Measurements from ENCODE around the gene CCN6.

CCN6 gene

DNA sequence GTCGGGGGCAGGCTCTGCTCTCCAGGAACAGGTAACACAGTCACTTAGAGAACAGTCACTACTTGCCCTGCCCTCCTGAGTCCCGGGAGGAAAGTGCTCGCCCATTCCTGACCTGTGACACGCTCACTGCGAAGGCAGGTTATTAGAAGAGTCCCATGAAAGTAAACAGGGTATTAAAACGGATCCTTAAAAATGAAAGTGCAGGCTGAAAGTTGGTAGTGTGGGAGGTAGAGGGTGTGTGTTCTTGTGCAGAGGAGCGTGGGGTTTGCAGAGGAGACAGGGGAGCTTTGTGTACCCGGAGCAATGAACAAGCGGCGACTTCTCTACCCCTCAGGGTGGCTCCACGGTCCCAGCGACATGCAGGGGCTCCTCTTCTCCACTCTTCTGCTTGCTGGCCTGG is at the start of gene CCN6:
Gene CCN6 (plus strand): TSS at position 104 of the 400 bp plus-strand sequence. CDS start 254 bp downstream, at position 358.
- no peak for DNase-seq (ENCODE audit: low read depth in 2 of 2, low spot score in 1 of 2)

DNA sequence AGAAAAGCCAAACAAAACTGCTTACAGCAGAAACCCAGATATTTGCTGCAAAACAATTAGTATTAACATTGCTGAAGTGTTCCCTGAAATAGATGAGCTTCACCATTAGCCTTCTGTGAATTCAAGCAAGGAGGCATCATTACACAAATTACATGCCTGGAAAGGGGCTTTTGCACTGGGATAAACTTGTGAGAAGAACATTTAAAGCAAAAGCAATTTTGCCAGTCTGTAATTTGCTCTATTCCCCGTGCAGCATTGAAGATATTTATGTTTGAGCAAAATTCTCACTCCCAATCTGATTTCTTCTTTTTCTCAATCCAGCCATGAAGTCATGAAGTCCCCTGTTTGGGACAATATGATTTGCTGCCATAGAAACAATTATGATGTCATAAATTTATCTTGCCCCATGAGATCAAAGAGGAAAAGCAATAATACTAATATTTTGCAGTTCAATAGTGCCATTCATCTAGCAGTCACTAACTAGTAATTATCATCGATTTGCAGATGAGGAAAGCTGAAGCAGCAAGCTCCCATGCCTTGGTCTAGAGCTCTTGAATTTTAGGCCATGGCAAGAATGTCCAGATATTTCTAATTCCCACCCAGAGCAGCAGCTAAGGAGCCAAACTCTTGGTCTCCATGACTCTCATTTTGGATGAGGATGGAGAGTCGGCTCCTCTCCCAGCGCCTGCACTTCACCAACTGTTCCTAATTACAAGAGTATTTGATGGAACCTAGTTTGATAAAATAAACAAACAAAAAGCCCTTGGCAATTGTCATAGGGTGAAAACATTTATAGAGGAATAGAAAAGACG is 49.5 kb upstream of the CCN6 start:
- no peak for DNase-seq (ENCODE audit: low read depth in 2 of 2, low spot score in 1 of 2)

DNA sequence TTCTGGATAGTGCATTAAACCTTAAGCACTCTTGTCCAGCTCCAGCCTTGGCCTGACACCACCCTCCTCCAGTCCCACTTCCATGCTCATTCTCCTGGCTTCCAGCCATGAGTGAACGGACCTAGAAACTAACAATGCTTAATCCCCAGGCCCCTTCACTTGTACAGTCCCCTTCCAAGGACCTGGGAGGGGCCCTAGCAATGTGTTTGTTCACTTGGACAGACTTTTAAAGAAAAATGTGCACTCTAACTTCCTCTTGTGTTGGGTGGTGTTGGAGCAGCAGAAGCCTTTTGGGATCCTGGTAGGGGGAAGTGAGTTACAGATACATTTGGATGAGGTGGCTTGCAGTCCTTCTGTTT is 48.9 kb upstream of the CCN6 start:
- DNase-seq (ENCODE audit: low read depth in 2 of 2, low spot score in 1 of 2) = no peak

DNA sequence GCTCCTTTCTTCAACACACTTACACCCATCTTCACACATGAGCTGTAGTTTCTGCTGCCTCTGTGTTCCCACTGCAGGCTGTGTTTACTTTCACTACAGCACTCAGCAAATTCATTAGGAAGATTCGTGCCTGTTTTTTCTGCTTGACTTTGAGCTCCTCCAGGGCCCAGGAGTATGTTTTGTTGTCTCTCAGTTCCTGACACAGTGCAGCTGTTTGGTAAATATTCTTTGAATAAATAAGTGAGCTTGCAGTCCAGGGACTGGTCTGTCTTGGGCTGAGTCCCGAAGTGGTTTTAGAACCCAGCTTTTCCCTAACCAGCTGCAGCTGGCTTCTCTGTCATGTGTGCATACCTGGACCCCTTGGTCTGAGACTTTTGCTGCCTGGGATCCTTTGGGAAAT is 46.6 kb upstream of the CCN6 start:
- DNase-seq (ENCODE audit: low read depth in 2 of 2, low spot score in 1 of 2) = no peak

DNA sequence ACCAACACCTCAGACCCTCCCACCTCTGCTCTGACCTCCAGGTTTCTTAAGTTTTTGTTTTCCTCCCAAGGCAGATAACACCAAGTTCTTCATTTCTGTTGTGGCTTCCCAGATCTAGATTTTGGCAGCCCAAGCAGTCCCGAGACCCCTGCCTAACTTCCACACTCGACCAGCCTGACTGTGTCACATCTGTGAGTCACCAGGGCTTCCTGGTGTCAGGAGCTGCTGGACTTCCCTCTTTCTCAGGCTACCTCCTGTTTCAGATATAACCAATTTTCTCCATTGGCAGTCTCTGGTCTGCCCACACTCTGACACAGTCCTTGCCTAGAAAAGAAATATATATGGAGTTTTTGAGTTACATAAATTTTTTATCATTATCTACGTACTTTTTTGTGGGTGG is 46.1 kb upstream of the CCN6 start:
- DNase-seq (ENCODE audit: low read depth in 2 of 2, low spot score in 1 of 2) = no peak

DNA sequence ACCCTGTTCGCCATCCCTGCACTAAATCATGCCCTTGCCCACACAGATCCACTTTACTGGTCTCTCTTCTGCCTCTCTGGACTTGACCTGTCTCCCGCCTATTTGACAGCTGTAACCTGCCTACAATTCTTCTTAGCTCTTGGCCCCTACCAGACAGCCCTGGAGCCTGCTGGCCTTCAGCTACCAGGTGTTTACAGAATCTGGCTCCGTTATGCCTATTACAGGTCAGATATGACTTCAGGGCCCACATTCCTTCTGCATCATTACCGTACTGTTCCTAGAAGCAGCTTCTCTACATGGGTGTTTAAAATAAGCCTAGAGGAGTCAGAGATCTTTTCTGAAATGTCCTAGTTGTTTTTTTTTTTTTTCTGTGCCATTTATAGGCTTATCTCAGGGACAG is 45.4 kb upstream of the CCN6 start:
- no peak for DNase-seq (ENCODE audit: low read depth in 2 of 2, low spot score in 1 of 2)

DNA sequence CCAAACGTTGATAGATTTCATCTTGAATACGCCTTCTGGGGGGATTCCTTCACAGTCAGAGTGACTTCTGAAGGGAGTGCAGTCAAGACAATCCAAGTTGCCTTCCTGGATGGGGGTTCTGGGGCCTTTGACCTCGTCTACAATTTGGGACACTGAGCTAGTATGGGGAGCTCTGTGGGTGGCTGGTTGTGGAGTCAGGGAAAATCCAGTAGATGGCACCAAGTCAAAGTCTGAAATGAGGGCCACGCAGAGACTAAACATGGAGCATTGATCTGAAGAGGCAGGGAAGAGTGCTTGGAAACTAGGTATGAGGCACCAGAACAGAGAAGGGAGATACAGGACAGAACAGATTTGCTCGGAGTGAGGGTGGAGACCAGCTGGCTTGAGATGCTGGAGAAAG is 43.6 kb upstream of the CCN6 start:
- no peak for DNase-seq (ENCODE audit: low read depth in 2 of 2, low spot score in 1 of 2)

DNA sequence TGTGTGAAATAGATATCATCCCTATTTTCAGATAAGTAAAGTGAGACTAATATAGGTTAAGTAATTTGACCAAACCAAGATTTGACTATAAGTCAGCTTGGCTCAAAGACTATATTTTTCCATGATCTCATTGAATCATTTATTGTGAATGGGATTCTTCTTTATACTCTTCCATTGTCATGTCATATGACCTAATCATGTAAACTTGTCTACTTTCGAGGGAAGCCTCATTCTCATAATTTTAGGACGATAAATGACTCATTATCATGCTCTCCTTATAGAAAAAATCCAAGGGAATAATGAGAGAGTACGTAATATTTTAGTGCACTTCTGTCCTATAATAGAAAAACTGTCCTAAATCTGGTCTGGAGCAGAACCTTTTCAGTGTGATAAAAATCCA is 40.9 kb upstream of the CCN6 start:
- no peak for DNase-seq (ENCODE audit: low read depth in 2 of 2, low spot score in 1 of 2)

DNA sequence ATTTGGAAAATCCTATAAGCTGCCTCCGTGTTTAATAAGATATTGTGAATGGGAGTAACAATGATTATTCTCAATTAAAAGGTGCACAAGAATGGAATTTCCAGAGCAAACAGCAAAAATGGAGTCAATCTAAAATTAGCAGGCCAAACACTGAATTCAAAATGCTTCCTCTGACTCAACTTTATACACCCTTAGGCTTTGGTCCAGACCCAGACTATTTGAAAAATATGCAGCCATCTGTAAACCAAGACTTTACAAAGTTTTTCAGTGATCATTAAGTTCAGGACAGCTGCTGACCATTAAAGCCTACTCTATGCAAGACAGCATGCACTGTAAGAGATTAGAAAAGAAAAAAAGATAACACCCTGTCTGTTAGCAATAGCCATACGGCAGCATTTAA is 39.4 kb upstream of the CCN6 start:
- no peak for DNase-seq (ENCODE audit: low read depth in 2 of 2, low spot score in 1 of 2)

DNA sequence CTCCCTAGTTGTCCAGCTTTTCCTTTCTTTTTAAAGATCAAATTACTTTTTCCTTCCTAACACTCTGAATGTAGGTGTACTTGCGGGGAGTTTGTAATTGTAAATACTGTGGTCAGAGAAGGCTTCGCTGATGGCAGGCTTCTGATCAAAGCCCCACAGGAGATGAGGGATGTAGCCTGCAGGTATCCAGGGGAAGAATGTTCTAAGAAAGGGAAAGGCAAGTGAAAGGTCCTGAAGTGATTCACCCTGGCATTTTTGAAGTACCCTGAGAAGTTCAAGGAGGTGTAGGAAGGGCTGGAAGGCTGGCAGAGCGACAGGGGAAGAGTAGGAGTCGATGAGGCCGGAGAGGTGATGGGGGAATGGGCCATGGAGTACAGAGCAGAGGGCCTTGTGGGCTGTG is 38.2 kb upstream of the CCN6 start:
- no peak for DNase-seq (ENCODE audit: low read depth in 2 of 2, low spot score in 1 of 2)

DNA sequence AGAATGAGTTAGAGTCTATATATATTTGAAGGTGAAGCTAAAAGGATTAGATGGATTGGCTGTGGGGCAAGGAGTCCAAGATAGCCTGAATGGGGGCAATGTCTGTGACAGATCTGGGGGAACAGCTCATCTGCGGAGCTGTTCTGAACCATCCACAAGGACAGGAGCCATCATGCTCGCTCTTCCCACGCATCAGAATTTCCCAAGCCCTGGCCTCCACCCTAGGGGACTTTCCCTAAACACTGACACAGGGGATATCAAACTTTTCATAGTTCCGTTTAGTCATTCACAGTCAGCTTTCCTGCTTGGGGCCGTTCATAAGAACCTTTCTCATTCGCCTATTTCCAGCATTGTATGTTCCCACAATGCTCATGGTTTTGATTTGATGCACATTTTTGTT is 37.6 kb upstream of the CCN6 start:
- DNase-seq (ENCODE audit: low read depth in 2 of 2, low spot score in 1 of 2) = no peak

DNA sequence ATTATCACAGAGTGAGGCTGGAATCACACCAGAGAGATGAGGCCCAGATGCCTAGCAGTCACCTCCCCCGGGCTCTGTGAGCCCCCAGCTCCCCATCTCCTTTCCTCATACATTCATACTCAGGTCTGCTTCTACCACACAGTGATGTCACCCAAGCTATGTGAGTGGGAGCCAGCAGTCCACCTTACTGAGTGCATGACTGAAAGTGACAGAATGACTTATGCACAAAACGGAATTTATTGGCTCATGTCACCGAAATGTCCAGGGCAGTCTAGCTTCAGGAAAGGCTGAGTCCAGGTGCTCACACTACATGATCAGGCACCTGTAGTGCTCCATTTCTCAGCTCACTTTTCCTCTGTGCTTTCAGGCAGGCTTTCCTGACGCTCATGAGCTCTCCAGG is 36.7 kb upstream of the CCN6 start:
- DNase-seq (ENCODE audit: low read depth in 2 of 2, low spot score in 1 of 2) = no peak

DNA sequence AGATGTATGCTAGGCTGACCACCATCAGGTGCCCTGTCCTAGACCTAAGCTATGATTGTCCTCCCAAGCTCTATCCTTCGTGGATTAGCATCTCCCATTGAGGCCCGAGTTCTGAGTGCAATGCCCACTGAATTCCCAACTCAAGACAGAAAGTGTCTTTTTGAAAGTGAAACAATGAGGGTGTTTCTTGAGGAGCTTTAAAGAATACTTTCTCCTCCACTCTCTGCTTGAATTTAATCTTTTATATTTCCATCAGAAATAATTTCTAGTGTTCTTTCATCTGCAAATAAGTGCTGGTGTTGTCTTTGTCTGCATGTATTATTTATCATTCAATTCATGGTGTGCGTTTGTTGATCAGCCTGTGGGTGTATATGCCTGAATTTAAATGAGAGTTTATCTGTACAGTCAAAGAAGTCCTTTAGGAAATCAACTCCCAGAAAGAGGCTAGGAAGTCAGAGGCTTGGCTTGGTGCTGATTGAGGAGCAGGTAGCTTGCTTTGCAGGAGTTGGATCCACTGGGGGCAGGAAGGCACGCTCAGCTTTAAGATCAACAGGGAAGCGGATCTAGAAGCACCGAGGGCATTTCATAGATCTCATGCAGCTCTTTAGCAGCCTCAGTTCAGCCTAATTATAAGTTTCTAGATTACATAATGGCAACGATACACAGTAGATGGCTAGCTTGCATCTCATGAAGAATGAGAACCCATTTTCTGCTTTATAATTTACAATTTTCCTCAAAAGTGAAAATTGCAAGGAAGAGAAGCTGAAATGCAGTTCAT is 36.0 kb upstream of the CCN6 start:
- no peak for DNase-seq (ENCODE audit: low read depth in 2 of 2, low spot score in 1 of 2)

DNA sequence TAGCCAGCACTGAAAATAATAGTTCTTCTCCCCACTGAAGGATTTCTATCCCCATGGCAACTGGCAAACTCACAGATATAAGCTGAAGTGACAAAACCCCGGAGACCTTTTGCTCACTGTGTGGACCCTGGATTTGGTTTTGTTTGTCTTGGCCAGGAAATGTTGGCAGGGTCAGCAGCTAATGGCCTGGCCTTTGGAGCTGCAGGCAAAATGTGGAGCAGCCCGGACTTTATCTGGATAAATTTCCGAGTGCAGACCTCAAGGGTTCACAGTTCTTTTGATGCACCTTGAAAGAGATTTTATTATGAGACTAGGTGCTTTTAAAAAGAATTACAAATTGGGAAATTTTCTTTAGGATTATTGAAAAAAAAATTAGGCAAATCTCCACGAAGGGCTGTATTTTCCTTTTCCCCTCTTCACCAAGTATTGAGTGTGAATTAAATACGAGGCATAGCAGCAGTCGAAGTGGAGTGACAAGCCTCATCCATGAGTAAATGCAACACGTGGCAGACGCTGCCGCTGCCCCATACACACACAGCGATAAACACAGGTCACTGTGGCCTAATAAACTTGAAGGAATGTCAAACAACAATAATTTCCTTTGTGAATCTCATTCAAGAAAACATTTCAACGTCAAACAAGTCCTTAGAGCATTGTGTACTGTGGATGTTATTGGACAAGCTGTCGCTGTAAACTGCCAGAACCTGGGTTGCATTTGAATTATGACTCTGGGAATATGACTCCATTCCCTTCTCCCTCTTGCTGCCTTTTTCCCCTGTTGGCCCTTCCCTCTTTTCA is 35.1 kb upstream of the CCN6 start:
- DNase-seq (ENCODE audit: low read depth in 2 of 2, low spot score in 1 of 2) = no peak

DNA sequence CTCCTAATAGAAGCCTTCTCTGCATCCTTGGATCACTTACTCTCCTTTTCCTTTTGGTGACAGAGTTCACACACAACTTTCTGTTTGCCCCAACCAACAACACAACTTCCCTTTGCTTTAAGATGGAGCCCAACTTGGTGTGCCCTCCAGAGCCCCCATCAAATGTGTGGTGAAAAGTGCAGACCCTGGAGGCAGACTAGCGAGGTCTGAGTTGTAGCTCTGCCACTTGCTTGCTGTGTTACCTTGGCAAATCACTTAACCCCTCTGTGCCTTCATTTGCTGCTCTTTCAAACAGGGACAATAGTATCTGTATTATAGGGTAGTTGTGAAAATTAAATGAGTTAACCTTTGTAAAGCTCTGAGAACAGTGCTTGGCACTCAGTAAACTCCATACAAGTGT is 34.3 kb upstream of the CCN6 start:
- DNase-seq (ENCODE audit: low read depth in 2 of 2, low spot score in 1 of 2) = no peak

DNA sequence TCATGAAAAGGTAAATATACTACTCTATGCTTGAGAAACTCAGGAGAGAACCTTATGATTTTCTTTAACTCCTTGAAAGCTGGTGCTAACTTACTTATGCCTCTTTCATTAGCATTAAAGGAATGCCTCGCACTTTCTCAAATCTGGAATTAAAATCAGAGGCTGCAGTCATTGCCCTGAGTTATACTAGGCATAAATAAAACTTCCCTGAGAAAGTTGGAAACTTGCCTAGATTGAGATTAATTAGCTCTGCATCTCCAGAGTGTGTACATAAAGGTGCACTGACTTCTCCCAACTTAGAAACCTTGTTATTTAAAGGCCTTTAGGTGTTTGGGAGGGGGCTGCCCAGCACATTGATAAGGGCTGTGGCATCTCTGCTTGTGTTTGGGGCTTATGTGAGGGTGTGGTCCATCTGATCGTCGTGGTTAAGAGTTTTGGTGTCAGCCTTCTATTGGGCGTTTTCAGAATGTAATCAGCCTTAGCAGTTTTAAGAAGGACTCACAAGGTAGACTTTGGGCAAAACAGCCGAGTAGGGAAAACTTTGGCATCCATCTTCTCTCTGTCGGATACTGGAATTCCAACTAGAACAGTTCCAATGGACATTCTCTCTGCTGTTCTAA is 32.1 kb upstream of the CCN6 start:
- DNase-seq (ENCODE audit: low read depth in 2 of 2, low spot score in 1 of 2) = no peak

DNA sequence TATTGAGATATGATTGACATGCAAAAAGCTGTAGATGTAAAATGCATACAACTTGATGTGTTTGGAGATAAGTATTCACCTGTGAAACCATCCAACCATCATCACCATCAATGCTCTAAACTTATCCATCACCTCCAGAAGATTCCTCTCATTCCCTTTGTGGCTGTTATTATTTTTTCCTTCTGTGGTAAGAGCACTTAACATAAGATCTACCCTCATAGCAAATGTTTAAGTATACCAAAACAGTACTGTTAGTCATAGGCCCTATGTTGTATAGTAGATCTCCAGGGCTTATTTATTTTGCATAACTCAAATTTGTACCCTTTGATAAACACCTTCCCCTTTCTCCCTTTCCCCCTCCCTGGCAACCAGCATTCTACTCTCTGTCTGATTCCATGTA is 31.2 kb upstream of the CCN6 start:
- DNase-seq (ENCODE audit: low read depth in 2 of 2, low spot score in 1 of 2) = no peak

DNA sequence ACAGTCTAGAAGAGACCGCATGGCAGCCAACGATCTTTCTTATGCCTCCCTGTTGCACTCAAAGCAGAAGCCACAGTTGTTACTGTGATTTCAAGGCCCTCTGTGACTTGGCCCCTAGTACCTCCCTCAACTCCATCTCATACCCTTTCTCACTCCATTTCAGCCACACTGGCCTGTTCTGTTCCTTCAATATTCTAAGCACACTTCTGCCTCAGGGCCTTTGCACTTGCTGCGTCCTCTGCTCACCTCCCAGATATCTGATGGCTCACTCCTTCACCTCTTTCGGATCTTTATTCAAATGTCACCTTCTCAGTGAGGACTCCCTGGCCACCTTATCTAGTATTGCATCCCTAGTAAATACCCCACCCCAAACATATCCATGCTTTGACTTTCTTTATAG is 29.4 kb upstream of the CCN6 start:
- DNase-seq (ENCODE audit: low read depth in 2 of 2, low spot score in 1 of 2) = no peak

DNA sequence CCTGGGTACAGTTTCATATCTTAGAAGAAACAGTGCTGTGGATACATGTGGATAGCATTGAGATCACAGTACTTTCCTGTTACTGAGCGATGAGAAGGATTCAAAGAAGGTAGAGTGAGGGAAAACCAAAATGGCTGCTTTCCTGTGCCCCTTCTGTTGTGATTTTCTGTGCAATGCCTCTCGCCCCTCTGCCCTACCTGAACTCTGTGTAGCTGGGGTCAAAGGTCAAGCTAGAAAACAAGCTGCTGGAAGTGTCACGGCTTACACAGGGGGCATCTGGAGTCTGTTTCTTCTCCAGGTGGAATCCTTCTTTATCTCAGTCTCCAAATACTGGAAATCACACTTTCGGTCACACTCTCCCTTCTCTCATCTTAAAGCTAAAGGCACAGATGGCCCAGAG is 27.0 kb upstream of the CCN6 start:
- DNase-seq (ENCODE audit: low read depth in 2 of 2, low spot score in 1 of 2) = no peak

DNA sequence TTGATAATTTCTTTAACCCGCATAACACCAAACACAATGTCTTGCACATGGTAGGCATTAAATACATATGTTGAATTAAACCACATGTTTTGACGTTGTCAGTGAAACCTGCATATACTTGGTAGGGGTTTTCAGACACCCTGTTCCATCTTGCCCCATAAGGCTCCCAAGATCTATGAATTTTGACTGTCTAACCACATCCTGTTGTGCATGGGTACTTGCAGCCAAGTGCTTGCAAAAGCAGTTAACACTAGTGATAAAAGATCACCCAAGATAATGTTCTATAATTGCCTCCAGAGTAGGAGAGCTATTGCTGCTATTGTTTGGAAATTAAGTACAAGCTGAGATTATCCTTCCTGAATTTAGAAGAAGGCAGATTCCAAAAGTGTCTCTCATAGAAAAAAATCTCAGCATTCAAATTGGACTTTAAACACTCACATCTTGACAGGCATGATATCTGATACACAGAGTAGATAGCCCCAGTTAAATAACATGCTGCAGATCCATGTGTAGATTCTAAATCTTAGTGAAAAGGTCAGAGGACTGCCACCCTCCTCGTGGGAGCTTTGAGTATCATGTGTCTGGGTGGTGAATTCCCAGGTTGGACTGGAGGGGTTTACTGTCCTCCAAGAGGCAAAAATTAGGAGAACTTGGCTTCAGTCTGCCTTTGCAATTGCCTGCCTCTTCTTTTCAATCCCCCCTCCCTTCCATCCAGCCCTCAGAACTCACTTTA is 25.8 kb upstream of the CCN6 start:
- DNase-seq (ENCODE audit: low read depth in 2 of 2, low spot score in 1 of 2) = no peak
